Osteoblast (primary cell): ENCODE measurements around the gene TRNP1. TPM values are rescaled to one million over a fixed set of nuclear protein-coding genes. Genes with fewer than 3 reads are reported as not detected.
"Not testable (repeated sequence)": the region's sequence is repeated elsewhere in the genome, so short reads cannot be mapped to it uniquely, and the experiment has no call there.

ENCODE experiments used
- DNase-seq: peaks from one replicate; pipeline ENCODE4 v3.0.0; 2011; ENCODE audit warnings: low spot score, mixed read lengths; ENCODE audit not compliant: insufficient read length; ENCODE audit errors: missing footprints
- H2AFZ ChIP-seq: 2 replicates; pipeline ENCODE4 v1.6.0; 2011; ENCODE audit warnings: mild to moderate bottlenecking, low read length
- H3K27ac ChIP-seq: 2 replicates; pipeline ENCODE4 v1.5.1; 2011; ENCODE audit warnings: mild to moderate bottlenecking, low read depth, low read length, moderate library complexity
- H3K27me3 ChIP-seq: 2 replicates; pipeline ENCODE4 v1.6.0; 2012; ENCODE audit warnings: mild to moderate bottlenecking, control low read depth, inconsistent platforms, low read length, moderate library complexity; ENCODE audit not compliant: insufficient read depth
- H3K36me3 ChIP-seq: 2 replicates; pipeline ENCODE4 v1.5.1; 2011; ENCODE audit warnings: mild to moderate bottlenecking, low read length, control low read depth, moderate library complexity; ENCODE audit not compliant: insufficient read depth
- H3K4me1 ChIP-seq: 2 replicates; pipeline ENCODE4 v1.5.1; 2011; ENCODE audit warnings: mild to moderate bottlenecking, low read length, control low read depth, moderate library complexity; ENCODE audit not compliant: insufficient read depth
- H3K4me2 ChIP-seq: 2 replicates; pipeline ENCODE4 v1.6.0; 2011; ENCODE audit warnings: mild to moderate bottlenecking, low read length; ENCODE audit not compliant: insufficient read depth
- H3K4me3 ChIP-seq: fragments of 200-600 bp; sonication (generic); 3 replicates; pipeline ENCODE4 v1.5.1; 2012; ENCODE audit warnings: mild to moderate bottlenecking, low read length, inconsistent platforms; ENCODE audit not compliant: insufficient read depth
- H3K79me2 ChIP-seq: 2 replicates; pipeline ENCODE4 v1.6.0; 2012; ENCODE audit warnings: mild to moderate bottlenecking, low read length, control low read depth, inconsistent platforms; ENCODE audit not compliant: insufficient read depth
- H3K9me3 ChIP-seq: 2 replicates; pipeline ENCODE4 v1.5.1; 2011; ENCODE audit warnings: low read depth, low read length, control low read depth
- H4K20me1 ChIP-seq: 2 replicates; pipeline ENCODE4 v1.6.0; 2012; ENCODE audit warnings: mild to moderate bottlenecking, low read length, control low read depth; ENCODE audit not compliant: insufficient read depth
- CTCF ChIP-seq: IDR thresholded peaks from 2 replicates; pipeline ENCODE4 v1.5.1; 2011; ENCODE audit warnings: mild to moderate bottlenecking, low read depth, low read length, moderate library complexity; ENCODE audit errors: extremely low read depth
- total RNA-seq: library from RNA; depleted of rRNA; stranded (reverse); fragments of >200 nt; gene quantifications from 2 replicates; pipeline ENCODE4 v1.2.3, GENCODE V29; 2012

The TRNP1 gene
- total RNA-seq, 1 donor: 6.5 TPM

- no peaks in the 10 kb centered on the region for H3K79me2 ChIP-seq
- TF ChIP-seq CTCF: no peak
- H3K27me3 ChIP-seq: peaks cover 17% of the 10 kb centered on the region
- no peaks in the 10 kb centered on the region for H3K4me1 ChIP-seq
- no peak overlapping the region for H3K27ac ChIP-seq
- no peak for DNase-seq
- no peaks in the 10 kb centered on the region for H3K36me3 ChIP-seq
- H2AFZ ChIP-seq: no peak overlapping the region
- no peaks in the 10 kb centered on the region for H4K20me1 ChIP-seq
- no peak overlapping the region for H3K4me3 ChIP-seq
- H3K9me3 ChIP-seq: no peaks in the 10 kb centered on the region
- H3K4me2 ChIP-seq: no peak overlapping the region
Observed at GRCh38 chr1:26981146-26981846, 12.2 kb upstream of the TRNP1 start.

GRCh38 chr1:26983863-26984262, 9.6 kb upstream of the TRNP1 start:
- Histone ChIP-seq H3K27ac (no peak overlapping the region), H3K4me1 (no peaks in the 10 kb centered on the region), H3K4me2 (no peak overlapping the region), H3K27me3 (peaks cover 17% of the 10 kb centered on the region), H3K4me3 (no peak overlapping the region), H3K36me3 (no peaks in the 10 kb centered on the region), H4K20me1 (no peaks in the 10 kb centered on the region), H3K79me2 (no peaks in the 10 kb centered on the region), H2AFZ (no peak overlapping the region), H3K9me3 (no peaks in the 10 kb centered on the region)
- no peak for DNase-seq
- no peak for TF ChIP-seq CTCF

- H2AFZ ChIP-seq: no peak overlapping the region
- no peak for TF ChIP-seq CTCF
Observed at GRCh38 chr1:26984291-26984690, 9.2 kb upstream of the TRNP1 start.

GRCh38 chr1:26986658-26987057, 6.8 kb upstream of the TRNP1 start:
- Histone ChIP-seq H3K27me3 (peaks cover 17% of the 10 kb centered on the region), H4K20me1 (no peaks in the 10 kb centered on the region), H2AFZ (no peak overlapping the region), H3K79me2 (no peaks in the 10 kb centered on the region), H3K4me1 (peaks cover 4% of the 10 kb centered on the region), H3K4me3 (no peak overlapping the region), H3K27ac (no peak overlapping the region), H3K4me2 (no peak overlapping the region), H3K36me3 (no peaks in the 10 kb centered on the region), H3K9me3 (no peaks in the 10 kb centered on the region)
- TF ChIP-seq CTCF: no peak
- no peak for DNase-seq

More at GRCh38 chr1:26984291-26984690, 9.2 kb upstream of the TRNP1 start:
- Histone ChIP-seq H3K27ac (no peak overlapping the region), H3K79me2 (no peaks in the 10 kb centered on the region), H3K9me3 (no peaks in the 10 kb centered on the region), H3K4me2 (no peak overlapping the region), H4K20me1 (no peaks in the 10 kb centered on the region), H3K4me3 (no peak overlapping the region), H3K4me1 (no peaks in the 10 kb centered on the region), H3K36me3 (no peaks in the 10 kb centered on the region), H3K27me3 (peaks cover 17% of the 10 kb centered on the region)
- no peak for DNase-seq

GRCh38 chr1:26989403-26990109, 3.9 kb upstream of the TRNP1 start:
- not testable (repeated sequence) for DNase-seq, H3K36me3 ChIP-seq, H3K4me1 ChIP-seq, H4K20me1 ChIP-seq, H3K79me2 ChIP-seq, H3K4me2 ChIP-seq, H3K4me3 ChIP-seq, H3K9me3 ChIP-seq, H3K27ac ChIP-seq, H2AFZ ChIP-seq
- H3K27me3 ChIP-seq: peaks cover 12% of the 10 kb centered on the region
